ENCODE measurements around the gene FASTK. TPM values are rescaled to one million over a fixed set of nuclear protein-coding genes. Genes with fewer than 3 reads are reported as not detected.

The FASTK gene
- total RNA-seq, 4 donors from 2014 or later, result 51.3 to 82.2 (median 60.8) TPM

- TF ChIP-seq EP300 (IDR thresholded peaks at IDR 0.05), result no peak
- no peak for TF ChIP-seq CTCF (IDR thresholded peaks at IDR 0.05)
- no peak for TF ChIP-seq POLR2A (IDR thresholded peaks at IDR 0.05)
- no peak for TF ChIP-seq POLR2AphosphoS5 (IDR thresholded peaks at IDR 0.05)
- no peaks in the 10 kb centered on the region for H3K27me3 ChIP-seq
- 78 to 86% methylated on average over 22 to 24 of the region's 30 CpGs for WGBS, 2 donors (ENCODE audit: low coverage in 1 of 2)
- H3K4me1 ChIP-seq, result peaks cover 0 to 27% (median 5%) of the 10 kb centered on the region in 3 donors
- ATAC-seq, result no peak
- H3K36me3 ChIP-seq, result peaks cover 0 to 83% of the 10 kb centered on the region in 2 donors
- H3K9me3 ChIP-seq, result no peaks in the 10 kb centered on the region
- no peak overlapping the region for H3K27ac ChIP-seq
- no peak overlapping the region for H3K4me3 ChIP-seq
Measured at GRCh38 chr7:151121380-151122170, 41.0 kb upstream of the FASTK start.

GRCh38 chr7:151120896-151121295 lies 40.3 kb upstream of the FASTK start:
- Histone ChIP-seq H3K27me3 (no peaks in the 10 kb centered on the region), H3K9me3 (no peaks in the 10 kb centered on the region), H3K27ac (no peak overlapping the region), H3K4me3 (no peak overlapping the region), H3K36me3 (peaks cover 0 to 81% of the 10 kb centered on the region in 2 donors), H3K4me1 (peaks cover 0 to 27% (median 9%) of the 10 kb centered on the region in 3 donors)
- no peak for TF ChIP-seq POLR2AphosphoS5 (IDR thresholded peaks at IDR 0.05)
- no peak for TF ChIP-seq POLR2A (IDR thresholded peaks at IDR 0.05)
- TF ChIP-seq CTCF (IDR thresholded peaks at IDR 0.05), result no peak
- no peak for TF ChIP-seq EP300 (IDR thresholded peaks at IDR 0.05)
- ATAC-seq, result no peak
- WGBS, 2 donors (ENCODE audit: low coverage in 1 of 2), result 33% methylated on average over 1 of the region's 22 CpGs; no CpG with 5 or more reads in 1 of the 2 donors

DNA sequence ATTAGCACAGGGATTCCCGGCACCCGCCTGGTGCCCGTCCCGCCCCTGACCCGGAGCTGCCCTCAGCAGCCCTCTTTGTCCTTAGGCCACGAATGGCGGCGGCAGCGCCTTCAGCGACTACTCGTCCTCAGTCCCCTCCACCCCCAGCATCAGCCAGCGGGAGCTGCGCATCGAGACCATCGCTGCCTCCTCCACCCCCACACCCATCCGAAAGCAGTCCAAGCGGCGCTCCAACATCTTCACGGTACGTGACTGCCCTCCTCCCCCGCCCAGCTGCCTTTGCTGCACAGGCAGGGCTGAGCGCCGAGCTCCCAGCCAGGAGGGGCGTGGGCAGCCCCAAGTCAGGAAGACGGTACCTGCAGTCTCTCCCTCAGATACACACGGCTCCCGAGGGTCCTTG lies 39.3 kb upstream of the FASTK start:
- no peaks in the 10 kb centered on the region for H3K9me3 ChIP-seq
- H3K4me1 ChIP-seq, result peaks cover 0 to 24% (median 8%) of the 10 kb centered on the region in 3 donors
- no peak overlapping the region for H3K27ac ChIP-seq
- no peak for ATAC-seq
- no peak overlapping the region for H3K4me3 ChIP-seq
- 81 to 95% methylated on average over 3 to 6 of the region's 27 CpGs for WGBS, 2 donors (ENCODE audit: low coverage in 1 of 2)
- TF ChIP-seq POLR2AphosphoS5 (IDR thresholded peaks at IDR 0.05) (no peak), CTCF (IDR thresholded peaks at IDR 0.05) (no peak), POLR2A (IDR thresholded peaks at IDR 0.05) (no peak), EP300 (IDR thresholded peaks at IDR 0.05) (no peak)
- no peaks in the 10 kb centered on the region for H3K27me3 ChIP-seq
- peaks cover 0 to 78% of the 10 kb centered on the region in 2 donors for H3K36me3 ChIP-seq

GRCh38 chr7:151119055-151119415 lies 38.4 kb upstream of the FASTK start:
- Histone ChIP-seq H3K36me3 (peaks cover 0 to 70% of the 10 kb centered on the region in 2 donors), H3K4me1 (peaks cover 0 to 24% (median 7%) of the 10 kb centered on the region in 3 donors), H3K27ac (no peak overlapping the region), H3K9me3 (no peaks in the 10 kb centered on the region), H3K27me3 (no peaks in the 10 kb centered on the region), H3K4me3 (no peak overlapping the region)
- TF ChIP-seq POLR2AphosphoS5 (IDR thresholded peaks at IDR 0.05) (no peak), POLR2A (IDR thresholded peaks at IDR 0.05) (no peak), EP300 (IDR thresholded peaks at IDR 0.05) (no peak), CTCF (IDR thresholded peaks at IDR 0.05) (no peak)
- 87% methylated on average over 4 of the region's 13 CpGs; no CpG with 5 or more reads in 1 of the 2 donors for WGBS, 2 donors (ENCODE audit: low coverage in 1 of 2)
- no peak for ATAC-seq
